Measurements from ENCODE around the gene SESN2.

SESN2 gene, protein sequence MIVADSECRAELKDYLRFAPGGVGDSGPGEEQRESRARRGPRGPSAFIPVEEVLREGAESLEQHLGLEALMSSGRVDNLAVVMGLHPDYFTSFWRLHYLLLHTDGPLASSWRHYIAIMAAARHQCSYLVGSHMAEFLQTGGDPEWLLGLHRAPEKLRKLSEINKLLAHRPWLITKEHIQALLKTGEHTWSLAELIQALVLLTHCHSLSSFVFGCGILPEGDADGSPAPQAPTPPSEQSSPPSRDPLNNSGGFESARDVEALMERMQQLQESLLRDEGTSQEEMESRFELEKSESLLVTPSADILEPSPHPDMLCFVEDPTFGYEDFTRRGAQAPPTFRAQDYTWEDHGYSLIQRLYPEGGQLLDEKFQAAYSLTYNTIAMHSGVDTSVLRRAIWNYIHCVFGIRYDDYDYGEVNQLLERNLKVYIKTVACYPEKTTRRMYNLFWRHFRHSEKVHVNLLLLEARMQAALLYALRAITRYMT

GRCh38 chr1:28259252-28259933 is at the start of gene SESN2:
TSS of gene SESN2 (plus strand) at chr1:28259518. CDS start at chr1:28259848, 330 bp downstream.
- H3K4me3 ChIP-seq (ENCODE audit: low read length) = peak within 1 kb of the TSS; percentile 89
- no peak for TF ChIP-seq ZNF274 (IDR thresholded peaks at IDR 0.05; ENCODE audit: low read depth, low read length)

DNA sequence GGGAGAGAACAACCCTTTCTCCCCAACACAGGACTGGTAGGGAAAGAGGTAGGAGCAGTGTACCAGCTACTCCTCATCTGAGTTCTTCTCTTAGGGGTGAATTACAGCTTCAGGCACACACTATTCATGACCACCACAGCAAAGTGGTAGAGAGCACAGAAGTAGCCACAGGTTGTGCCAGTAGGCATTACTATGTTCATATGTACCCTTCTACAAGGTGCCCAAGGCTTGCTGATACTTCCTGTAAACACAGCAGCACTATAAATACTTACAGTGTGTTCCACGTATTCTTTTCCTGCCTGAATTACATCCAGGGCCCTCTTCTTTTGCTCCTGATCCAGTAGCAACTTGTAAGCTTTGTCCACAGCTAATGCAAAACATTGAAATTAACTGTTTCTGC is 49.6 kb upstream of the SESN2 start:
- no peak overlapping the region for H3K4me3 ChIP-seq (ENCODE audit: low read length)
- no peak for TF ChIP-seq ZNF274 (IDR thresholded peaks at IDR 0.05; ENCODE audit: low read depth, low read length)

DNA sequence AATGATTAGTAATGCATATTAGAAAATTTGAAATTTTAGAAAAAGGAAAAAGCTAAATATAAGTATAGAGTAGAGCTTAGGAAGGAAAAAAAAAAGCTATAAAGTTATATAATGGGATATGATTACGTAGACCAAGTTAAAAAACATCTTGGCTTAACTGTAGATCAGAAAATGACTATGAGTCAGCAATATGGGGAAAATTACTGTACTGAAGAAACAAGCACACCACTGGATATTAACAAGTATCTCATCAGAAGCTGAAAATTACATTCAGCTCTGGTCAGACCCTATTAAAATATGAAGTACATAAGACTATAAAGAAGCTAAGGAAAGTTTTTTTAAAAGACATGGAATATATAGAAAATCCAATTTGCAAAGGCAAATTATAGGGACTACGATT is 46.0 kb upstream of the SESN2 start:
- no peak for TF ChIP-seq ZNF274 (IDR thresholded peaks at IDR 0.05; ENCODE audit: low read depth, low read length)
- H3K4me3 ChIP-seq (ENCODE audit: low read length) = no peak overlapping the region

GRCh38 chr1:28229089-28229488 is 30.2 kb upstream of the SESN2 start:
- no peak overlapping the region for H3K4me3 ChIP-seq (ENCODE audit: low read length)
- no peak for TF ChIP-seq ZNF274 (IDR thresholded peaks at IDR 0.05; ENCODE audit: low read depth, low read length)

- no peak overlapping the region for H3K4me3 ChIP-seq (ENCODE audit: low read length)
- no peak for TF ChIP-seq ZNF274 (IDR thresholded peaks at IDR 0.05; ENCODE audit: low read depth, low read length)
Measured at GRCh38 chr1:28229996-28230395, 29.3 kb upstream of the SESN2 start.

GRCh38 chr1:28232558-28233263 is 26.6 kb upstream of the SESN2 start, which contains the start of gene DNAJC8:
TSS of gene DNAJC8 (minus strand) at chr1:28233029. CDS start at chr1:28232998, 31 bp downstream.
- TF ChIP-seq ZNF274 (IDR thresholded peaks at IDR 0.05; ENCODE audit: low read depth, low read length) = no peak
- H3K4me3 ChIP-seq (ENCODE audit: low read length) = peak within 1 kb of the TSS; percentile 85

- H3K4me3 ChIP-seq (ENCODE audit: low read length) = no peak overlapping the region
- TF ChIP-seq ZNF274 (IDR thresholded peaks at IDR 0.05; ENCODE audit: low read depth, low read length) = no peak
Measured at GRCh38 chr1:28233264-28233606, 26.1 kb upstream of the SESN2 start.

- TF ChIP-seq ZNF274 (IDR thresholded peaks at IDR 0.05; ENCODE audit: low read depth, low read length) = no peak
- peak within 1 kb of the TSS; percentile 79 for H3K4me3 ChIP-seq (ENCODE audit: low read length)
Measured at GRCh38 chr1:28235755-28236655, 23.3 kb upstream of the SESN2 start, which contains the start of gene ATP5IF1. TSS of gene ATP5IF1 (plus strand) at chr1:28236124. CDS start at chr1:28236184, 60 bp downstream.

- no peak for TF ChIP-seq ZNF274 (IDR thresholded peaks at IDR 0.05; ENCODE audit: low read depth, low read length)
- H3K4me3 ChIP-seq (ENCODE audit: low read length) = peak overlapping the region; percentile 79
Measured at GRCh38 chr1:28236656-28237322, 22.5 kb upstream of the SESN2 start.

GRCh38 chr1:28239004-28239403 is 20.3 kb upstream of the SESN2 start:
- no peak for TF ChIP-seq ZNF274 (IDR thresholded peaks at IDR 0.05; ENCODE audit: low read depth, low read length)

DNA sequence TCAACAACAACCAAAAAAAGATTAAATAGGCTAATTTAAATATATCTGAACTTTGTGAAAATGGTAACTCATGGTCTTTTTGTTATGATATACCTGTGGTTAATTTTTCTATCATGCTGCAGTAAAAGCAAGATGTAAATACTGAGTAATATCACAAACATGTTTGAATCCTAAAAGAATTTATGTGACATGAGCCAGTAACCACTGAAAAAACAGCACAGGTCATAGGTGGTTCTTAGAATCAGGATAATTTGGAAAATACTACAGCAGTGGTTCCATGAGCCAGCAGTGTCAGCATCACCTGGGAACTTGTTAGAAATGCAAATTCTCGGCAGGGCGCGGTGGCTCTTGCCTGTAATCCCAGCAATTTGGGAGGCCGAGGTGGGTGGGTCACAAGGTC is 19.3 kb upstream of the SESN2 start:
- TF ChIP-seq ZNF274 (IDR thresholded peaks at IDR 0.05; ENCODE audit: low read depth, low read length) = no peak
- no peak overlapping the region for H3K4me3 ChIP-seq (ENCODE audit: low read length)

More at GRCh38 chr1:28239004-28239403, 20.3 kb upstream of the SESN2 start:
- no peak overlapping the region for H3K4me3 ChIP-seq (ENCODE audit: low read length)

DNA sequence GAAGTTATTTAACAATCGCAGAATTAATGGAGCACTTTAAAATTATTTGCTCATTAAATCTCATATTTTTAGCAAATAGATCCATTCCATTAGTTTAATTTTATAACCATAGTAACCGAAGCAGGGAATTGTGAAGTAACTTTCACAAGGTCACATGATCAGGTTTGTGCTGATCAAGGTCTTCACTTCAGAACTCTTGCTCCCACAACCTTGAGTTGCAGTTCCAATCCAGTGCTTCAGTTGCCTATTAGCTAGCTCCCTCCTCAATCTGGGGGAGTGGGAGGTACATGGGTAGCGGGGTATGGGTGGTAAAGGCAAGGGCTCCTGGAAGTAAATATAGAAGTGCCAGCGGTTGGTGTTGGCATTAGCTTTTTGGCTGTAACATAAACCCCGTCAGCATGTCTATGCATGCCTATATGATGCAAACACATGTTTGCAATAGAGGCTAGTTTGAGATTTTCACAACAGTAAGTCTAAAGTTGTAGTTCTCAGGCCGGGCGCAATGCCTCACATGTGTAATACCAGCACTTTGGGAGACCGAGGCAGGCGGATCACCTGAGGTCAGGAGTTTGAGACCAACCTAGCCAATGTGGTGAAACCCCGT is 17.6 kb upstream of the SESN2 start:
- H3K4me3 ChIP-seq (ENCODE audit: low read length) = no peak overlapping the region
- no peak for TF ChIP-seq ZNF274 (IDR thresholded peaks at IDR 0.05; ENCODE audit: low read depth, low read length)

All from GM08714 (cell line).